Cardiac muscle cell (in vitro differentiated cells and primary cell): ENCODE results near the gene TMPRSS4. TPM values are rescaled to one million over a fixed set of nuclear protein-coding genes. Genes with fewer than 3 reads are reported as not detected.

ENCODE experiments used
- DNase-seq, 2 donors: peaks; one replicate each; pipeline versions ENCODE4 v3.0.0 to v3.0.0-alpha.2; 2010 to 2017; ENCODE audit warnings: low read depth in 1 of 2, low spot score in 1 of 2
- H3K27ac ChIP-seq: fragments of 200-600 bp; sonication (generic); 2 replicates; pipeline ENCODE4 v1.5.1; 2016
- H3K27me3 ChIP-seq: fragments of 200-600 bp; sonication (generic); 2 replicates; pipeline ENCODE4 v1.6.0; 2016; ENCODE audit warnings: control low read depth
- H3K36me3 ChIP-seq: fragments of 200-600 bp; sonication (generic); 2 replicates; pipeline ENCODE4 v1.5.1; 2016; ENCODE audit warnings: control low read depth
- H3K4me1 ChIP-seq: fragments of 200-600 bp; sonication (generic); 2 replicates; pipeline ENCODE4 v1.8.1; 2017; ENCODE audit warnings: low read depth, mild to moderate bottlenecking, mixed run types
- H3K4me3 ChIP-seq: fragments of 200-600 bp; sonication (generic); 2 replicates; pipeline ENCODE4 v1.5.1; 2016; ENCODE audit warnings: mild to moderate bottlenecking
- H3K9me3 ChIP-seq: fragments of 200-600 bp; sonication (generic); 2 replicates; pipeline ENCODE4 v1.5.1; 2017; ENCODE audit warnings: low read depth, mild to moderate bottlenecking, control low read depth
- polyA plus RNA-seq: library from polyadenylated mRNA; unstranded; fragments of >200 nt; fragmentation: Nextera tagmentation; extraction: Ambion mirVana; gene quantifications from 2 replicates; pipeline ENCODE4 v1.2.1, GENCODE V29; 2016
- total RNA-seq: library from RNA; depleted of rRNA; stranded (reverse); fragments of >200 nt; gene quantifications from 2 replicates; pipeline ENCODE4 v1.2.3, GENCODE V29; 2016
- TF ChIP-seq, protein P1 (sequence below): IDR thresholded peaks from 2 replicates; pipeline ENCODE4 v1.5.1; 2012; ENCODE audit warnings: low read depth, mild to moderate bottlenecking, low read length

TMPRSS4 gene
- total and polyA plus RNA-seq, 2 experiments from 2014 or later = not detected

DNA sequence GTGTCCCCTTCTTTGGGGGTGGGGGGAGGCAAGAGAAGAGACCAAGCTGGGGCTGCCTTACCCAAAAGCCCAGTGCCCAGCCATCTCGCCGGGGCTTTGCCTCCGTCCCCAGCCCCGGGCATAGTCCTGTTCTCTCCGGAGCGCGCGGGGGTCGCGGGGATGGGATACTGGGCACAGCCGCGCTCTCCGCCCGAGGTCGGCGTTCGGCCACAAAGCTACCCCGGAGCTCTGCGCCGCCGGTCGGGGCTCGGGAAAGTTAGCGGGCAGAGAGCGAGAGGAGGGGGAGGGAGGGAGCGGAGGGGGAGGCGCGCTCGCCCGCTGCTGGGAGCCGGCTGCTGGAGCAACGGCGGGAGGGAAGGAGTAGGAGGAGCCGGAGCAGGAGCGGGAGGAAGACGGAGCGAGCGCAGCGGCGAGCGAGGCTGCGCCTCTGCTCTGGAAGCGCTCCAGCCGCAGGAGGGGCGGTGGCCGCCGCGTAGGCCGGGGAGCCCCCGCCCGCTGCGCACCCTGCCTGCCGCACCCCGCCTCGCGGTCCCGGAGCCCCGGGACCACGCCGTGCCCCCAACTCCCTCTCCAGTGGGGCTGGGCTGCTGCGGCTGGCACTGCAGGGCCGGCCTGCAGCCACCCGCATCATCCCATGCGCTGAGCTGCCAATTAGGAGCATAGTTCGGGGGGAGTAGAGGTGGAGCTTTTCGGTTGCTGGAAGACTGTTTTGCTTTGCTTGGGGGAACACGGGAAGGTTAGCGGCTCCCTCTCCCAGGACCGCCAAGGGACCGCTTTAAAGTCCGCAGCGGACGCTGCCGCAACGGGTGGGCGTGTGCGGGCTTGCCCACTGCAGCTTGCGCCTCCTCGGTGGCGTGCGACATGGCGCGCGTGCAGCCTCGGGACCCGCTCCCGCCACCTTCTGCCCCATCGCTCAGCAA, 75.9 kb downstream of the TMPRSS4 start, which contains the start of gene SCN4B:
TSS of gene SCN4B (minus strand) at position 272 of the 920 bp plus-strand sequence. CDS start at position 122, 150 bp downstream.
- peak within 1 kb of the TSS; percentile 54 for H3K4me3 ChIP-seq

DNA sequence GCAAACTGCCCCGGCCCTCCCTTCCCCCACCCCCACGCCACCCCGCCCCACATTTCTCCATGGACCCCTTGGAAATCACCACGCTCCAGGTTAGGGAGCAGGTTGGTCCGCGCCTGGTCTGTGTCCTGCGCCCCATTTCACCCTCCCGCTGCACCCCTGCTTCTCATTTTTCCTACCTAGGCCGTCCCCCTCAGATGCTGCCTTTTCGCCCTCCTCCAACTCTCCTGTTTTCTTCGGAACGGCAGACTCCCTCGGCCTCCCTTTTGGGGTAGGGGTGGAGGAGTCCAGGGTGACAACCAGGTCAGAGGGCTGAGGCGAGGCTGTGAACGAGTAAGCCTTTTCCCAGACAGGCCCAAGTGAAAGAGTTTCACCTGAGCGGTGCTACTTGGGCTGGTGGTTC, 76.6 kb downstream of the TMPRSS4 start:
- no peak for DNase-seq

More for the DNA sequence above, 75.9 kb downstream of the TMPRSS4 start, which contains the start of gene SCN4B:
- H3K9me3 ChIP-seq = no peaks in the 10 kb centered on the region
- peak; percentile 70 to 87 for DNase-seq
- no peak within 1 kb of the TSS for H3K27ac ChIP-seq
- TF ChIP-seq, protein P1, sequence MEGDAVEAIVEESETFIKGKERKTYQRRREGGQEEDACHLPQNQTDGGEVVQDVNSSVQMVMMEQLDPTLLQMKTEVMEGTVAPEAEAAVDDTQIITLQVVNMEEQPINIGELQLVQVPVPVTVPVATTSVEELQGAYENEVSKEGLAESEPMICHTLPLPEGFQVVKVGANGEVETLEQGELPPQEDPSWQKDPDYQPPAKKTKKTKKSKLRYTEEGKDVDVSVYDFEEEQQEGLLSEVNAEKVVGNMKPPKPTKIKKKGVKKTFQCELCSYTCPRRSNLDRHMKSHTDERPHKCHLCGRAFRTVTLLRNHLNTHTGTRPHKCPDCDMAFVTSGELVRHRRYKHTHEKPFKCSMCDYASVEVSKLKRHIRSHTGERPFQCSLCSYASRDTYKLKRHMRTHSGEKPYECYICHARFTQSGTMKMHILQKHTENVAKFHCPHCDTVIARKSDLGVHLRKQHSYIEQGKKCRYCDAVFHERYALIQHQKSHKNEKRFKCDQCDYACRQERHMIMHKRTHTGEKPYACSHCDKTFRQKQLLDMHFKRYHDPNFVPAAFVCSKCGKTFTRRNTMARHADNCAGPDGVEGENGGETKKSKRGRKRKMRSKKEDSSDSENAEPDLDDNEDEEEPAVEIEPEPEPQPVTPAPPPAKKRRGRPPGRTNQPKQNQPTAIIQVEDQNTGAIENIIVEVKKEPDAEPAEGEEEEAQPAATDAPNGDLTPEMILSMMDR = no peak
- no peaks in the 10 kb centered on the region for H3K4me1 ChIP-seq
- H3K27me3 ChIP-seq = peaks cover 100% of the 10 kb centered on the region
- no peaks in the 10 kb centered on the region for H3K36me3 ChIP-seq

DNA sequence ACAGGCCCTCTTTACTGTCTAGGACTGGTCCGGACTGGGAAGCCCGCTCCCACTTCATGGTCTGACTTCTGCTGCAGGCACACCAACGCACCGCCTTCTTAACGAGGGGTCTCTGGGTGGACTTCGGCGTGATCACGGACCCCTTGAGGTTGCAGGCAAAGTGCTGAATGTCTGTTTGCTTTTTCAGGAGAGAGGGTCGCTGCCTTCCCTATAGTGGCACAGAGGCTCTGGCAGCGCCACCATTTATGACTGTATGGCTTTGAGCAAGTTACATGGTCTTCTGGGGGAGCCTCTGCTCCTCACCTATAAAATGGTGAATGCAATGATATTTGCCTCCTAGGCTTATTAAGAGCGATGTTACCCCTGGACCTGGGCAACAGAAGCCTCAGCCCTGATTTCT, 77.1 kb downstream of the TMPRSS4 start:
- no peak for DNase-seq
- H3K4me3 ChIP-seq = no peak overlapping the region
- H3K27ac ChIP-seq = no peak overlapping the region
- H3K27me3 ChIP-seq = peaks cover 100% of the 10 kb centered on the region
- TF ChIP-seq, protein P1 = no peak
- no peaks in the 10 kb centered on the region for H3K36me3 ChIP-seq
- H3K4me1 ChIP-seq = no peaks in the 10 kb centered on the region
- H3K9me3 ChIP-seq = no peaks in the 10 kb centered on the region

More for the DNA sequence above, 76.6 kb downstream of the TMPRSS4 start:
- peaks cover 100% of the 10 kb centered on the region for H3K27me3 ChIP-seq
- peak overlapping the region; percentile 54 for H3K4me3 ChIP-seq
- no peak overlapping the region for H3K27ac ChIP-seq
- no peaks in the 10 kb centered on the region for H3K36me3 ChIP-seq
- TF ChIP-seq, protein P1 = no peak
- no peaks in the 10 kb centered on the region for H3K9me3 ChIP-seq
- no peaks in the 10 kb centered on the region for H3K4me1 ChIP-seq

DNA sequence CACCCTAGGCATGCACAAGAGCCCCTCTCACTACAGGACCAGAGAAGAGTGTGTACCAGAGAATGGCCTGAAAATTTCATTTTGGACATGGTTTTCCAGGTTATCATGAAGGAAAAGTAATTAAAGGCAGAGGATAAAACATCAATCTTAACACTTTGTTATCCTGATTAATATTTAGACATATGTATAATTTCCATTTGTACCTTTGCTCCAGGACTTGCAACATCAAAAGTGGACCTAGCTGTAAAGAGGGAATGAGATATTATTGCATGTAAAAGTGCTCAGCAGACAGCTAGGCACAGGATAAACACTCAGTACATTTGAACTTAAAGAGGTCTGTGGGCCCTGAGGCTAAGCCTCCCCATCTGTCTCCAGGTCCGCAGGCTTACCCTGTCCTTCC, 77.8 kb downstream of the TMPRSS4 start:
- TF ChIP-seq, protein P1 = no peak
- H3K4me1 ChIP-seq = no peaks in the 10 kb centered on the region
- no peaks in the 10 kb centered on the region for H3K9me3 ChIP-seq
- no peaks in the 10 kb centered on the region for H3K36me3 ChIP-seq
- H3K4me3 ChIP-seq = no peak overlapping the region
- peaks cover 100% of the 10 kb centered on the region for H3K27me3 ChIP-seq
- H3K27ac ChIP-seq = no peak overlapping the region
- DNase-seq = no peak

DNA sequence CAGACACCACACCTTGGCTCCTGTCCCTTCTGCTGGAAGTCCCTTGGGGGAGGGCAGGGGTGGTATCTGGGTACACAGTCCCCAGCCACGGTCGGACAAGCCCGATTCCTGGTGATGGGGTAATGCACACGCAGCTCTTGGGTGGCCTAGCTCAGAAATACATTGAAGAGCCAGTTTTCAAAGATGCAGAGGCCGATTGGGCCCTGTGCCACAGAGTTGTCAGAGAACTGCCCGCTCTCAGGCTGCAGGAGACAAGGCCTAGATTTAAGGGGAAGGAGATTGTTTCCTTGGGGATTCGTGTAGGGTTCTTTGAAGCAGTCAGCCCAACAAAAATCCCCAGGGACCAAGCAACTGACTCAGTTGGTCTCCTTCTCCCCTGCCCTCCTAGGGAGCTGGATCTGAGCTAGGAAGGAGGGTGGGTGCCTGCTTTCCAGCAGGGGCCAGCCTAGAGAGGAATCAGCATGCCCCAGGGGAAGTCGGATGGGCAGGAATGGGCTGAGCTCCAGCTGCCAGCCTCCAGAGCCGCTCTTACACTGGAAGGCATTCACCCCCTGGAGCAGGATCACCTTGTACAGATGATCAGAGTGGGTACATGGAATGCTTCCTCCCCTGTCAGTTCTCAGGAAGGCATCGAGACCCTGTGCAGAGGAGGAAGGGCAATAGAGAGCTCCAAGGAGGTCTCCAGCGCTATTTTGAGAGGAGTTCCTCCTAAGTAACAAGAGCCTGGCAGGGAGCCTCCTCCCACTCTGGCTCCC, 79.1 kb downstream of the TMPRSS4 start:
- H3K27me3 ChIP-seq = peaks cover 99% of the 10 kb centered on the region
- H3K36me3 ChIP-seq = no peaks in the 10 kb centered on the region
- TF ChIP-seq, protein P1 = no peak
- no peak overlapping the region for H3K27ac ChIP-seq
- no peak for DNase-seq
- H3K4me1 ChIP-seq = no peaks in the 10 kb centered on the region
- no peaks in the 10 kb centered on the region for H3K9me3 ChIP-seq
- H3K4me3 ChIP-seq = no peak overlapping the region
